Right lobe of liver (tissue), 4 donors: ENCODE results near the gene GALNT7.

ENCODE experiments used
- CTCF ChIP-seq, 4 donors: fragments of 200-600 bp in 3 of 4; fragments of 450-650 bp in 1 of 4; IDR thresholded peaks; one replicate each; pipeline versions ENCODE4 v1.5.1 to v1.8.0; 2016 to 2022; ENCODE audit warnings: antibody characterized with exemption in 4 of 4, mild to moderate bottlenecking in 2 of 4
- POLR2A ChIP-seq: fragments of 450-650 bp; IDR thresholded peaks from one replicate; pipeline ENCODE4 v1.6.1; 2017; ENCODE audit warnings: antibody characterized with exemption, mild to moderate bottlenecking
- donor health status: DM: no; HTN: no; CAD: no.
- donor health status: DM: no; HTN: no; CAD: no.
- donor health status: DM: no; HTN: yes; CAD: no.

- TF ChIP-seq POLR2A (no peak), CTCF (IDR thresholded peaks at IDR 0.05) (no peak)
These were observed 99.1 kb downstream of the GALNT7 start for GRCh38 chr4:173267711-173268110.
